HepG2 (cell line): ENCODE data around the gene HOXD4. TPM values are rescaled to one million over a fixed set of nuclear protein-coding genes. Genes with fewer than 3 reads are reported as not detected.
A peak's percentile ranks its signal among the peaks of the same experiment; 100 is the strongest.

ENCODE experiments used
- AHR ChIP-seq: IDR thresholded peaks from 2 replicates; pipeline ENCODE4 v1.6.1; 2018; ENCODE audit warnings: missing genetic modification reagents, missing compliant biosample characterization
- BHLHE40 ChIP-seq: IDR thresholded peaks from 2 replicates; pipeline ENCODE4 v1.6.1; 2011; ENCODE audit warnings: low read length, improper control_type of control experiment
- CERS6 ChIP-seq: sonication (generic); formaldehyde crosslinking; IDR thresholded peaks from 2 replicates; pipeline ENCODE4 v1.5.0; 2020; ENCODE audit warnings: missing genetic modification reagents
- CREB1 ChIP-seq, 2 experiments: fragments of 450-650 bp in 1 of 2; IDR thresholded peaks; 2 replicates each; pipeline ENCODE4 v1.6.1; 2016 to 2017; ENCODE audit warnings: control low read depth in 1 of 2, mild to moderate bottlenecking in 1 of 2, missing compliant biosample characterization in 1 of 2, missing genetic modification characterization in 1 of 2
- EED ChIP-seq: sonication (generic); formaldehyde crosslinking; IDR thresholded peaks from 2 replicates; pipeline ENCODE4 v1.5.0; 2020; ENCODE audit warnings: mild to moderate bottlenecking, missing genetic modification reagents
- FOXP1 ChIP-seq, 2 experiments: fragments of 450-650 bp in 1 of 2; IDR thresholded peaks; 2 replicates each; pipeline ENCODE4 v1.6.1; 2017 to 2018; ENCODE audit warnings: antibody characterized with exemption in 1 of 2
- HINFP ChIP-seq: sonication (generic); formaldehyde crosslinking; IDR thresholded peaks from 2 replicates; pipeline ENCODE4 v1.4.0; 2020; ENCODE audit warnings: low read depth, mild to moderate bottlenecking, missing genetic modification reagents
- NBN ChIP-seq: fragments of 450-650 bp; conservative IDR thresholded peaks from 2 replicates; pipeline ENCODE4 v1.6.1; 2017
- SP2 ChIP-seq: sonication (generic); formaldehyde crosslinking; IDR thresholded peaks from 2 replicates; pipeline ENCODE4 v1.5.1; 2020; ENCODE audit warnings: mild to moderate bottlenecking, missing genetic modification reagents
- TEAD2 ChIP-seq: sonication (generic); formaldehyde crosslinking; IDR thresholded peaks from 2 replicates; pipeline ENCODE4 v1.9.0; 2021; ENCODE audit warnings: missing genetic modification reagents
- THAP8 ChIP-seq: sonication (generic); formaldehyde crosslinking; IDR thresholded peaks from 2 replicates; pipeline ENCODE4 v1.5.1; 2020; ENCODE audit warnings: missing genetic modification reagents, mild to moderate bottlenecking, borderline replicate concordance
- ZBTB26 ChIP-seq: IDR thresholded peaks from 2 replicates; pipeline ENCODE4 v1.6.1; 2016; ENCODE audit warnings: missing compliant biosample characterization, missing genetic modification reagents, borderline replicate concordance
- ZFP36L1 ChIP-seq: sonication (generic); formaldehyde crosslinking; IDR thresholded peaks from 2 replicates; pipeline ENCODE4 v1.8.0; 2022; ENCODE audit warnings: mild to moderate bottlenecking, missing genetic modification reagents, moderate library complexity
- ZFP62 ChIP-seq: sonication (generic); formaldehyde crosslinking; IDR thresholded peaks from 2 replicates; pipeline ENCODE4 v1.4.0; 2020; ENCODE audit warnings: missing genetic modification reagents
- ZMAT3 ChIP-seq: sonication (generic); formaldehyde crosslinking; conservative IDR thresholded peaks from 2 replicates; pipeline ENCODE4 v1.7.0; 2021; ENCODE audit warnings: missing genetic modification reagents
- ZNF530 ChIP-seq: sonication (generic); formaldehyde crosslinking; IDR thresholded peaks from 2 replicates; pipeline ENCODE4 v1.5.0; 2020; ENCODE audit warnings: low read depth, mild to moderate bottlenecking, missing genetic modification reagents
- ZNF687 ChIP-seq: sonication (generic); formaldehyde crosslinking; IDR thresholded peaks from 2 replicates; pipeline ENCODE4 v1.5.1; 2020; ENCODE audit warnings: mild to moderate bottlenecking, missing genetic modification reagents, moderate library complexity
- ZNF780A ChIP-seq: sonication (generic); formaldehyde crosslinking; IDR thresholded peaks from 2 replicates; pipeline ENCODE4 v1.8.0; 2022; ENCODE audit warnings: mild to moderate bottlenecking, missing genetic modification reagents, moderate library complexity
- polyA plus RNA-seq, 8 experiments: library from polyadenylated mRNA; depleted of rRNA in 3 of 8; stranded (reverse) in 7 of 8; unstranded in 1 of 8; fragments of >200 nt; fragmentation: Illumina TruSeq in 4 of 8; extraction: Trizol in 4 of 8; gene quantifications; 2 replicates each; pipeline versions ENCODE4 v1.2.1 to v1.2.3, GENCODE V29; 2011 to 2016; ENCODE audit warnings: low read depth in 4 of 8, missing spikeins in 1 of 8, mixed read lengths in 1 of 8; ENCODE audit not compliant: insufficient read depth in 1 of 8
- total RNA-seq, 5 experiments: library from RNA; depleted of rRNA; stranded (reverse); fragments of >200 nt; fragmentation: Illumina TruSeq; extraction: Trizol; gene quantifications; 2 replicates each; pipeline ENCODE4 v1.2.3, GENCODE V29; 2016; ENCODE audit warnings: low read depth in 1 of 5

The HOXD4 gene
- total and polyA plus RNA-seq, 2 of the 13 experiments (the other 11 are each of a cell fraction or from before 2014, with no cell fraction given): not detected

GRCh38 chr2:176160251-176160985 lies 9.1 kb downstream of the HOXD4 start (continued):
- TF ChIP-seq HINFP (no peak), NBN (no peak), ZNF530 (no peak), THAP8 (CRISPR knock-in tag) (0 out of 2 replicates have a peak, but pooled peaks have one; percentile 30), CREB1 (IDR thresholded peaks at IDR 0.05) (no peak), CREB1 (CRISPR knock-in tag; IDR thresholded peaks at IDR 0.05) (no peak), ZFP36L1 (no peak), AHR (CRISPR knock-in tag) (no peak), SP2 (0 out of 2 replicates have a peak, but pooled peaks have one; percentile 13), TEAD2 (CRISPR knock-in tag) (no peak), ZBTB26 (CRISPR knock-in tag) (no peak), FOXP1 (IDR thresholded peaks at IDR 0.05) (no peak), FOXP1 (CRISPR knock-in tag; IDR thresholded peaks at IDR 0.05) (no peak), ZNF687 (peak; percentile 3; the same call in 1 of the 2 replicates), EED (CRISPR knock-in tag) (no peak), BHLHE40 (0 out of 2 replicates have a peak, but pooled peaks have one; percentile 24), CERS6 (CRISPR knock-in tag) (no peak), ZFP62 (CRISPR knock-in tag) (no peak), ZMAT3 (CRISPR knock-in tag) (no peak), ZNF780A (no peak)
